DND-41 (cell line): Measurements from ENCODE around the gene SERINC5.

Experiments used
- EZH2 ChIP-seq: IDR thresholded peaks from 3 replicates; pipeline ENCODE4 v1.6.1; 2012; ENCODE audit warnings: borderline replicate concordance, low read depth, mild to moderate bottlenecking, moderate library complexity, low read length, inconsistent platforms; ENCODE audit not compliant: severe bottlenecking
- TF ChIP-seq, protein P1 (sequence below): IDR thresholded peaks from 2 replicates; pipeline ENCODE4 v1.5.1; 2012; ENCODE audit warnings: borderline replicate concordance, low read length, moderate library complexity, mild to moderate bottlenecking; ENCODE audit not compliant: poor library complexity, severe bottlenecking; ENCODE audit errors: extremely low read depth

DNA sequence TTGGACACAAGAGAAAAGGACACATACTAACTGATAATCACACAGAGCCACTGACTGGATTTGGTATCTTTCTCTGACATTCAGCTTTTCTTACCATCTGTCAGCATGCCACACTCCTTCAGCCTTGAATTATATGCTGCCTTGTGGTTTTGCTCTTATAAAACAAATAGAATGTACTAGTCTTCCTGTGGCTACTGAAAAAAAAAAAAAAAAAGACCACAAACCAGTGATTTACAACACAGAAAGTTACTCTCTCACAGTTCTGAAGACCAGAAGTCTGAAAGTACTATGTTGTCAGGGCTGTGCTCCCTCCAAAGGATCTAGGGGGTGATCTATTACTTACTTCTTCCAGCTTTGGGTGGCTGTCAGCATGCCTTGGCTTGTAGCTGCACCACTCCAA is 138.4 kb downstream of the SERINC5 start:
- TF ChIP-seq, protein P1, sequence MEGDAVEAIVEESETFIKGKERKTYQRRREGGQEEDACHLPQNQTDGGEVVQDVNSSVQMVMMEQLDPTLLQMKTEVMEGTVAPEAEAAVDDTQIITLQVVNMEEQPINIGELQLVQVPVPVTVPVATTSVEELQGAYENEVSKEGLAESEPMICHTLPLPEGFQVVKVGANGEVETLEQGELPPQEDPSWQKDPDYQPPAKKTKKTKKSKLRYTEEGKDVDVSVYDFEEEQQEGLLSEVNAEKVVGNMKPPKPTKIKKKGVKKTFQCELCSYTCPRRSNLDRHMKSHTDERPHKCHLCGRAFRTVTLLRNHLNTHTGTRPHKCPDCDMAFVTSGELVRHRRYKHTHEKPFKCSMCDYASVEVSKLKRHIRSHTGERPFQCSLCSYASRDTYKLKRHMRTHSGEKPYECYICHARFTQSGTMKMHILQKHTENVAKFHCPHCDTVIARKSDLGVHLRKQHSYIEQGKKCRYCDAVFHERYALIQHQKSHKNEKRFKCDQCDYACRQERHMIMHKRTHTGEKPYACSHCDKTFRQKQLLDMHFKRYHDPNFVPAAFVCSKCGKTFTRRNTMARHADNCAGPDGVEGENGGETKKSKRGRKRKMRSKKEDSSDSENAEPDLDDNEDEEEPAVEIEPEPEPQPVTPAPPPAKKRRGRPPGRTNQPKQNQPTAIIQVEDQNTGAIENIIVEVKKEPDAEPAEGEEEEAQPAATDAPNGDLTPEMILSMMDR, result no peak
- TF ChIP-seq EZH2, result no peak
